Fibroblast of skin of abdomen (primary cell): ENCODE results near the gene DMXL1.
"Not testable (repeated sequence)": the region's sequence is repeated elsewhere in the genome, so short reads cannot be mapped to it uniquely, and the experiment has no call there.

Experiments
- DNase-seq: peaks from one replicate; pipeline ENCODE4 v3.0.0-alpha.2; 2013

DMXL1 gene

GRCh38 chr5:119217183-119217582 lies 146.3 kb downstream of the DMXL1 start:
- DNase-seq, result no peak

GRCh38 chr5:119218830-119219782 lies 148.2 kb downstream of the DMXL1 start:
- DNase-seq, result no peak

GRCh38 chr5:119220576-119221197 lies 149.8 kb downstream of the DMXL1 start:
- DNase-seq, result no peak

GRCh38 chr5:119221330-119221729 lies 150.4 kb downstream of the DMXL1 start:
- DNase-seq, result no peak

DNA sequence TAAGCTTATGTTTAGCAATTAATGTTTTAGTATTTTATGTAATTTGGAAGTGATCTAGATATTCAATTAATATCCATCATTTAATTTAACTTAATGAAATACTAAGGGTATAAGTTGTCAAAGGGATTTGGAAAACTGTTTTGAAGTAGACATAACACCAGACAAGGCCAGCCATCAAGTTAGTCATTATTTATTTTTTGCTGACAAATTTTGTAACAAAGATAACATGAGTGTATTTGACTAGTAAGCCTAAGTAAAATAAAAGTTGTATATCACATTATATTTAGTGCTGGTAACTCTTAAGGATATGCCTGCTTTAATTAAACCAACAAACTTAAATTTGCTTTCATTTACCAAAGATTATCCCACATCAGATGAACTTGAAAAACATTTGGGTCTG lies 159.1 kb downstream of the DMXL1 start:
- no peak for DNase-seq

GRCh38 chr5:119238265-119239118 lies 167.6 kb downstream of the DMXL1 start:
- no peak for DNase-seq

- no peak for DNase-seq
Observed at GRCh38 chr5:119239119-119239417, 168.2 kb downstream of the DMXL1 start.

DNA sequence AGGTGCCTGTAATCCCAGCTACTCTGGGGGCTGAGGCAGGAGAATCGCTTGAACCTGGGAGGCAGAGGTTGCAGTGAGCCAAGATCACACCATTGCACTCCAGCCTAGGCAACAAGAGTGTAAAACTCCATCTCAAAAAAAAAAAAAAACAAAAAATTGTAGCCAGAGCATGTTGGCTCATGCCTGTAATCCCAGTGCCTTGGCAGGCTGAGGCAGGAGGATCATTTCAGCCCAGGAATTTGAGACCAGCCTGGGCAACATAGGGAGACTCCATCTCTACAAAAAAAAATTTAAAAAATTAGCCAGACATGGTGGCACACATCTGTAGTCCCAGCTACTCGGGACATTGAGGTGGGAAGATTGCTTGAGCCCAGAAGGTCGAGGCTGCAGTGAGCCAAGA lies 168.9 kb downstream of the DMXL1 start:
- not testable (repeated sequence) for DNase-seq

DNA sequence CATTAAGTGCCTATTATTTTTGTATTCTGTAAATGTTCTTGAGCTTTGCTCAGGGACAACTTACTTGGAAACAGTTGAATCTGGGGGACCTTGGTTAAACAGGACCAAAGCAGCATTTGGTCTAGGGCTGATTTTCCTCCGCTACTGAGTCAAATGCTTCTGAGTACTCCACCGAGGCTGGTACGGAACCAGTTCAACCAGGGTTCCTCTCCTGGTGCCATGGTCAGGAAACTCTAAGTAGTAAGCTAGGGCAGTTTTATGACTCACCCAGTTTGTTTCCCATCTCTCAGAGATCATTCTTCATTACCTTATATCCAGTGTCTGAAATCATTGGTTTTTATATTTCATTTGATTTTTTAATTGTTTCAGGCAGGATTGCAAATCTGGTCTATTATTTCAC lies 173.0 kb downstream of the DMXL1 start:
- no peak for DNase-seq

DNA sequence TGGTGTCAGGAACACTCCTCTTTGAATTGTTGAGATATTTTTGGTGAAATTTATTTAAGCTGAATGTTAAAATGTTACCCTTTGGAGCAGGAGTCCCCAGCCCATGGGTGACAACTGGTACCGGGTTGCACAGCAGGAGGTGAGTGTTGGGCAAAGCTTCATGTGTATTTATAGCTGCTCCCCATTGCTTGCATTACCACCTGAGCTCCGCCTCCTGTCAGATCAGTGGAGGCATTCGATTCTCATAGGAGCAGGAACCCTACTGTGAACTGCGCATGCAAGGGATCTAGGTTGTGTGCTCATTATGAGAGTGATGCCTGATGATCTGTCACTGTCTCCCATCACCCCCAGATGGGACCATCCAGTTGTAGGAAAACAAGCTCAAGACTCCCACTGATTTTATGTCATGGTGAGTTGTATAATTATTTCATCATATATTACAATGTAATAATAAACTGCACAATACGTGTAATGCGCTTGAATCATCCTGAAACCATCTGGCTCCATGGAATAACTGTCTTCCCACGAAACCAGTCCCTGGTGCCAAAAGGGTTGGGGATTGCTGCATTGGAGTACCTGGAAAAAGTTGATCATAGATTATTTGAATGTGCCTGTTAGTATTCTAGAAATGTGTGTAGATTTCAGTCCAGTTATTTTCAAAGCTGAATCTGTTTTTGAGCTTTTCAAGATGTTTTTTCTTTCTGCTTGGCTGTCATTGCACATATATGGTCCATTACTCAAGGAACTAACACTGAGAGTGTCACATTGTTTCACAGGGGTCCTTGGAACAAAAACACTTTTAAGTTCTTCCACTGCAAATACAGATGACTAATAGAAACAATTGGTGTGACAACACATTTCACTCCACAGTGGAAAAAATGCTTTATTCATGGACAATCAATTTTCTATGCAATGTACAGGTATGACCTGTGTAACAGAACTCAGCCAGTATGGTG lies 180.3 kb downstream of the DMXL1 start:
- peak; percentile 58 for DNase-seq

DNA sequence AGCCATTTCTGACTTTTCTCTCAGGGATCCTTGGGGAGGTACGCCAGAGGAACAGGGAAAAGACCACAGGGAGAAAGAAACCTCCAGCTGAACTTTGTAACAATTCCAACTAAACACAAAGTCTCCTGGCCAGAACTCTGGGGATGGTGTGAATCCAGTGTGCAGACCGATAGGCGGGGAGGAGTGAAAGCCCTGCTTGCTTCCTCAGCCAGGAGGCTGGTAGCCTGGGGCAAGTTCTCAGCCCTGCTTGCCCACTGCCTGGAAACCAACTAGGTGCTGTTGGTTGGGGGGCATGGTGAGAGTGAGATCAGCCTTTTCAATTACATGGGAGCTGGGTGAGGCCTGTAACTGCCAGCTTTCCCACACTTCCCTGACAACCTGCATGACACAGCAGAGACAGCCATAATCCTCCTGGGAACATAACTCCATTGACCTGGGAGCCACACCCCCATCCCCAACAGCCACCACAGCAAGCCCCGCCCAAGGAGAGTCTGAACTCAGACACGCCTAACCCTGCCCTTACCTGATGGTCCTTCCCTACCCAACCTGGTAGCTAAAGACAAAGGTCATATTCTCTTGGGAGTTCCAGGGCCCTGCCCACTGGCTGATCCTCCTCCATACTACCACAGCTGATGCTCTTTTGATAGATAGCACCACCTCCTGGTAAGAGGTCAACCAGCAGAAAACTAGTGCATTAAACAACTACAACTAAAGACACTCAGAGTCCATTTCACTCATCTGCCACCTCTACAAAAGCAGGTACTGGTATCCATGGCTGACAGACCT lies 184.9 kb downstream of the DMXL1 start:
- no peak for DNase-seq

DNA sequence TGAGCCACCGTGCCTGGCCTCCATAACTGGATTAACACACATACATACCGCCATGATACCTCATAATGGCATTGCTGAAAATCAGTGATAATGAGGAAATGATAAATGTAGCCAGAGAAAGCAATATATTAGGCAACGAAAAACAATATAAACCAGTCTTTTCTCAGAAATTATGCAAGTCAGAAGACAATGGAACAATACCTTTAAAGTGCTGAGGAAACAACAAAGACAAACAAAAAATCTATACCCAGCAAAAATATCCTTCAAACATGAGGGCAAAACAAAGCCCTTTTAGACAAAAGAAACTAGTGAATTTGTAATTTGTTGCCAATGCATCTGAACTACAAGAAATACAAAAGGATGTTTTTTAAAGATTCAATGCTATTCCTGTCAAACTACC lies 186.7 kb downstream of the DMXL1 start:
- DNase-seq, result no peak

DNA sequence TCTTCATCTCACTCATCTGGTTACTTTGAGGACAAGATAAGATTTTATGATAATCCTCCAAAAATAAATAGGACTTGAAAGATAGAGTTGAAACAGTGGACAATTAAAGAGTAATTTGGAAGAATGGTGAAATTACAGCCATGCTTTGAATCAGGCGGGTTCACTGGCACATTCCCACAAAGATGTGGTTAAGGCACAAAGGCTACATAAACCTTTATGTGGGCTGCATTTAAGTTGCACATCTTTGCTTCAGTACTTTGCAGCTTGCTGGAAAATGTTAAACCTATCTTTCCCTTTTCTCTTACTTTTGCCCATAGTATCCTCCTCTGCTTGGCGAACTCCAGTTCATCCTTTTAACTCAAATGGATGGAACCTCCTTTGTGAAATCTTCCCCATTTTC lies 192.8 kb downstream of the DMXL1 start:
- no peak for DNase-seq

DNA sequence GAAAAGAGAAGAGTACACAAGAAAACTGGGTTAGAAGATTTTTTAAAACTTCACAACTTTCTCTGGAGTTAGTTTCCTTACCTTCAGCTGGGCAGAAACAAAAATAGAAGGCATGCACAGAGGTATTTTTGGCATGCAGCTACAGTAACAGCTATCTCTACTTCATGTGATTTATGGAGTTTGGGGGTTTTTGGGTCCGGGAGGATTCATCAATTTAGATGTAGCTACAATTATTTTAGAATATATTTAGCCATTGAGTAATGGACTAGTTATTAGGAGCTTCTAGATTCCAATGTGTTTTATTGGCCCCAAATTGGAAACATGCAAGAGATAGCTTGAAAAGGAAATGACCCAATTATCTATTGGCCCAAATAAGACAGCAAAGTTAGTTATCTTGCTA lies 193.3 kb downstream of the DMXL1 start:
- DNase-seq, result peak; percentile 51

GRCh38 chr5:119267958-119268386 lies 197.1 kb downstream of the DMXL1 start:
- DNase-seq, result peak; percentile 94

- peak; percentile 91 for DNase-seq
Observed at GRCh38 chr5:119268387-119269060, 197.6 kb downstream of the DMXL1 start.

DNA sequence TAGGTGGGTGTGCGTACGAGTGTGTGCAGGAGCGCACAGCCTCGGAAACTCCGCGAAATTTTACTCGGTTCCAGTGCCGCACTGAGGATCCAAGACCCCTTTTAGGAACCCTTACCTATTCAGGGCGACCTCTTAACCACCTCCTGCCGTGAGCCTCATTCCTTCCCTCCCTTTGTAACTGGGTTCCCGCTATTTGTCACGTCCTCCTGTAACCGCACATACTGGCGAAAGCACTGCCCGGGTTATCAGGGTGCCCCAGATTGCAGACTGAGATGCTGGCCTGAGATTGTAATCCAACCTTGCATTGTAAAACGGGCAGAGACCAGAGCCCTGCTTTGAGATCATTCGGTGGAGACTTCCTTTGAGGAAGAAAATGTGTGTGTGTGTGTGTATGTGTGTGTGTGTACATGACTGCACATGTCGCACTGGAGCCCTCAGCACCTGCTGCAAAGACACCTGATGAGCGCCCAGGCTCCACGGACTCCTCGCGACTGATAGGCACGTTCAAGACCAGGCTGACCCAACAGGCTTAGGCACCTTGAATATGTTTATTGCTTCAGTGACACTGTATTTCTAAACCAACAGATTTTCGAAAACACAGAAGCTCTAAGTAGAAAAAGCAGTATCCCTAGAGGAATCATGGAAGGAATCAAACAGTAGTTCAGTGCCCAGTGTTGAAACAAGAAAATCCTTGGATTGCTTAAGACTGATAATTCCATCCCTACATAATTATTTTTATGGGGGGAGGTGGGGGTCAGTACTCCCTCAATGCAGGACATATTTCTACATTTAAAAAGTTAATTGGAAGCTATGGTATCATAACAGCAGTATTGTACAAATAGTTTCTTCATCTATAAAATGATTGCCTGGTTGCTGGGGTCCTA lies 198.4 kb downstream of the DMXL1 start:
- no peak for DNase-seq

- no peak for DNase-seq
Observed at GRCh38 chr5:119270121-119270565, 199.3 kb downstream of the DMXL1 start.
